HG03039 (cell line): ENCODE results near the gene HES3.

ENCODE experiments used
- ATAC-seq: cut with Tn5 transposase; IDR thresholded peaks from one replicate; pipeline ENCODE4 v1.9.1; 2021; ENCODE audit warnings: mild to moderate bottlenecking, moderate library complexity; ENCODE audit not compliant: unreplicated experiment

Gene HES3

DNA sequence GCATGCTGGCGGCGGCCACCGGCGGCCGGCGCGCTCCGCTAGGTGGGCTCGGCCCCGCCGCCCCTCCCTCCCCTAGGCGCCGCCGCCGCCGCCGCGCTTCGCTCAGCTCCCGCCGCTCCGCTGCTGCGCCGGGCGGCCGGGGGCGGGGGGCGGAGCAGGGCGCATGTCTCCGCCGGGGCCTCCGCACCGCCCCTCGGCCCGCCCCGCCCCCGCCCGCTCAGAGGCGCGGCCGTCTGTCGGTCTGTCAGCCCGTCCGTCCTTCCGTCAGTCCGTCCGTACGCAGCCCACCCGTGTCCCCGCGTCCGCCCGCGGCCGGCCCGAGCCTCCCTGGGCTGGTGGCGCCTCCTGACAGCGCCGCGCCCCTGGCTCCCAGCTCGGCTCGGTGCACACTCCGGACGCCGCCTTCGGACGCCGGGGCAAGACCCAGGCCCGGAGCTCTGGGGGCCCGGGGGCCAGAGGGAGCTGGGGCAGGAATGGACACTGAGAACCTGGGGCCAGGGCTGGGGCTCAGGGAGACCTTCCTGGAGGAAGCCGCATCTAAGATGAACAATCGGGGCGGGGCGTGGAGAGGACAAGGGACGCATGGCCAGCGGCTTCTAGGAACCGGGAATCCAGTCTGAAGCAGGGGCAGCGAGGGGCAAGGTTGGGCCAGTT lies 17.1 kb downstream of the HES3 start, which contains the start of gene GPR153:
Gene GPR153 (minus strand): TSS at position 138 of the 654 bp plus-strand sequence. CDS start 6,193 bp downstream, outside the sequence.
- ATAC-seq = peak; percentile 35

GRCh38 chr1:6261615-6261995 lies 17.6 kb downstream of the HES3 start:
- ATAC-seq = no peak

GRCh38 chr1:6262555-6263420 lies 18.8 kb downstream of the HES3 start:
- ATAC-seq = no peak

DNA sequence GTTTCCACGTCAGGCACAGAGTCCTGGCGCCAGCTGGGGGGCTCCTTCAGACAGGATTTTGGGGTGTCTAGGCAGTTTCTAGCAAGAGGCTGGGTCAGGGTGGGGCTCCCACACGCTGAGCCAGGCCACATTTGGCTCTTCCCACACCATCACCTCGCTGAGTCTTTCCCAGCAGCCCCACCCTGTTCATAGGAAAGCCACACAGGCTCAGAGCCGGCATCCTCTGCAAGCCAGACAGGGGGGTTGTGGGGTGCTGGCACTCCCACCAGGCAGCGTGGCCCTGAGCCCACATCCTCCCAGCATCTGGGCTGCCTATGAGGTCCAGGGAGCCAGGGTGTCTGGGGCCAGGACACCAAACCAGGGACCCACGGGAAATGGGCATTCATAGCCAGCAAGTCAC lies 19.7 kb downstream of the HES3 start:
- ATAC-seq = no peak

DNA sequence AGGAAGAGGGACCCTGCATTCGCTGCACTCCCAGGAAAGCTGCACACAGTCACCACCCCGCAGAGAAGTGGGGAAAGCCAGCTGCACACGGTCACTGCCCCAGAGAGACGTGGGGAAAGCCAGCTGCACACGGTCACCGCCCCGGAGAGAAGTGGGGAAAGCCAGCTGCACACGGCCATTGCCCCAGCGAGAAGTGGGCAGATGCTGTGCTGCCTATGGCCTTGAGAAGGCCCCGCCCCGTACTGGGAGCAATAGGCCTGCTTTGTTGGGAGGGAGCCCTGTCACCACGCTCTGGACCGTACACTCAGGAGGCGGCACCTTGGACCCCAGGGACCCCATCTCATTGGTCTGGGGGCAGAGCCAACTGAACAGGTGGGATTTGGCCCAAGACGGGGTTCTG lies 21.2 kb downstream of the HES3 start:
- no peak for ATAC-seq

- ATAC-seq = no peak
Measured at GRCh38 chr1:6266641-6267040, 22.7 kb downstream of the HES3 start.

DNA sequence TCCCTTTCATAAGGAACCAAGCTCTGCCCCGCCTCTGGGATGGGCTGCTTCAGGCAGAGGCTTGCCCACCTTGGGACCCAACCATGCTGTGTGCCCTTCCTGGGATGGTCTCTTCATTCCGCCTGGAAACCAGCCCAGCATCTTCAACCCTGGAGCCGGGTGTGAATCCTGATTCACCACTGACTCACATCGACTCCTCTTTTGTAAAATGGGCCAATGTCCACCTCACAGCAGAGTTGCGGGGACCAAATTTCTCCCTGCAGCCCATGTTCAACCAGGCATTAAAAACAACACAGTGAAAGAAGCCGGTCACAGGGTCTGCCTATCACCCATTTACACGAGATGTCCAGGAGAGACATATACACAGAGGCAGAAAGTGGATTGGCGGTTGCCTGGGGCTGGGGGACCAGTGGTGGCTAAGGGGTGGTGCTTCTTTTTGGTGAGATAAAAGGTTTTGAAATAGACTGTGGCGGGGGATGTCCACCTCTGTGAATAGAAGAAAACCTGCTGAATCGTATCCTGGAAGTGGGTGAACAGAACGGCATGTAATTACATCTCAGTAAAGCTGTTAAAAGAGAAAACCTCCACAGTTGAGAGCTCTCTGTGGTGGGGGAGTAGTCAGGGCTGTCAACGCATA lies 23.8 kb downstream of the HES3 start:
- no peak for ATAC-seq

DNA sequence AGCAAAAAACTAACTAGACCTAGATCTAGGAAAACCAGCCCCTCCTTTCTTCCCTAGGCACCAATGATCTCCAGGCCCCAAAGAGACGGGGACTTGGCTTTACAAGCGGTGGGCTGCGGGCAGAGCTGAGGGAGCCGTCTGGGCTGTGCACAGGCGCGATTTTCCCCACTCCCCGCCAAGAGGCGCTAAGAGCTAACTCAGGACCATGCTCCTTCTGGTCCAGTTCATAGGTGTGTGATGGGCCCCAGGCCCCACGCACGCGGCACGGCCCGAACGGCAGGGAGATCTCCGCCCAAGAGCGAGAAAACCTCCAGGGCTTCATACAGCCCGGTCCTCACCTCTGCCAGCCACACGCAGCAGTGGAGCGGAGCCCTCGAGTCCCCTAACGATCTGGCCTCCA lies 24.4 kb downstream of the HES3 start:
- no peak for ATAC-seq

- no peak for ATAC-seq
Measured at GRCh38 chr1:6269296-6269695, 25.3 kb downstream of the HES3 start.

- ATAC-seq = no peak
Measured at GRCh38 chr1:6269720-6270400, 25.9 kb downstream of the HES3 start.

DNA sequence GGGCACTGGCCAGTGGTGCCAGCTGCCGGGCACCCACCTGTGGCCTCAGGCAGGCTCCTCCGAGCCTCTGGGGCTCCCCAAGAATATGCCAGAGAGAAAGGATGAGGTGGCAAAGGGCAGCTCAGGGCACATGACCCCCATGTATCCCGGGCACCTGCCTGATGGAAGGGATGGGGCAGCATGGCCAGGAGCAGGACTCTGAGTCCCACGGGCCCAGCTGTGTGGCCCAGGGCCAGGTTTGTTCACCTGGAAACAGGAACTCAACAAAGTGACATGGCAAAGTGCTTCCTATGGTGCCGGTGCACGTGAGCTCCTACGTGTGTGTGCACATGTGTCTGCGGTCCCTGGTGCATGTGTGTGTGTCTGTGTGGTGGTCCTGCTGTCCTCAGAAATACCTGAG lies 26.4 kb downstream of the HES3 start:
- no peak for ATAC-seq

GRCh38 chr1:6271006-6271405 lies 27.0 kb downstream of the HES3 start:
- ATAC-seq = no peak

GRCh38 chr1:6271554-6271953 lies 27.6 kb downstream of the HES3 start:
- no peak for ATAC-seq

- ATAC-seq = no peak
Measured at GRCh38 chr1:6272452-6272851, 28.5 kb downstream of the HES3 start.

DNA sequence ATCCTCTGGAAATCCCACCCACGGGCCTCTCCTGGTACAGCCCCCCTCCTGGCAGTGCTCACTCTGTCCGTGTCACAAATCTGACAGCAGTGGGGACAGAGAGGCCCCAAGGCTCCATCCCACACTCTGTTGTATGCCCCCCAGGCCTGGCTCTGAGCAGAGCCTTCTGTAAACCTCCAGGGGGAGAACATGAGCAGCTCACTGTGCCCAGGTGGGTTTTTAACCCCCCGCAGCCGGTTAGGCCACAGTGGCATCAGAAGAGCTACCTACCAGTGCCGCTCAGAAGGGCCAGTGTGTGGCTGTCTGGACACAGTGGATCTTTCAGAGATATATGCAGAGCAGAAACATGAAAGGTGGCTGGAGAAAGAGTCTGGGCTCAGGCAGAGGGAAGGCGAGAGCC lies 28.9 kb downstream of the HES3 start:
- ATAC-seq = no peak

DNA sequence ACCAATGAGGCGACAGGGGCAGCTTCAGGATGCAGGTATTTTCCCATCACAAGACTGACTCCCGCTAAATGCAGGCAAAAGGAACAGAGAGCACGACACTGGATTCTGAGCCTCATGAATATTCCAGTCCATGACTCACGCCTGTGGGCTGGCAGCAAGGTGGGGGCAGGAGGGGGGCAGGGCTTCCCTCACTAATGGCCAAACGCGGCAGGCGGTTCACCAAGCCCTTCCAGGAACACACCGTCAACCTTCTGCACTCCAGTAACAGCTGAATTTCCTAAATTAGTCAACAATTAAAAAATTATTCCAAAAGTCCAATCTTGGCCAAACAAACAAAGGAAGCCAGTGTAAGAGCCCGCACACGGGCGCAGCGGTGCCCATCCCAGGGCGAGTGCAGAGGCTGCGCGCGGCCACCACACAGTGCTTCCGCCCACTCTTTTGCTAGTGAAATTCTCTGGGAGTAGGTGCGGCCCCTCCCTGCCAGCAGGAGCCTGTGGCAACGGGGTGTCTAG lies 29.5 kb downstream of the HES3 start:
- no peak for ATAC-seq

GRCh38 chr1:6274102-6274501 lies 30.1 kb downstream of the HES3 start:
- no peak for ATAC-seq

DNA sequence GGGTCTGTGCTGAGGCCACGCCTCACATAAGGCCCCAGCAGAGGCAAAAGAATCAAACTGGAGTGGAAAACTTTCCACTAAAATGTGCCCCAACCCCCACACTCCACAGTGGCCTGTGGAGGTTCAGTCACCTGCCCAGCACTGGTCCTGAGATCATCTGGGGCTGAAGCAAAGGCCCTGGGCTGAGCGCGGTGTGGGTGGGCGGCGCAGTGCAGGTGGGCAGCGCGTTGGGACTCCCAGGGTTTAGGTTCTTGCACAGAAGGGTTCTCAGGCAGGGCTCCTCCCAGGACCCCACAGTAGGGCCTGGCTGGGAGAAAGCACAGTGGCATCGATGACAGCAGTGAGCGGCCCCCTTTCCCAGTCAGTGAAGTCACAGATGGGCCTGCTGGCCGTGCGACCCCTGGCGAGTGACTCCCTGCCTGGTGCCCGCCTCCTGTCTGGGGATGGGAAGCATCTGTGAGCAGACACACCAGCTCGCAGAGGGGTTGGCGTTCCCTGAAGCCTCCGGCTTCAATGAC lies 30.7 kb downstream of the HES3 start:
- no peak for ATAC-seq

- ATAC-seq = no peak
Measured at GRCh38 chr1:6275826-6276782, 32.1 kb downstream of the HES3 start.
